SU-DHL-6 (cell line): Measurements from ENCODE around the gene BPIFB3.

Experiments used
- H2AFZ ChIP-seq: fragments of 200-600 bp; sonication (generic); 2 replicates; pipeline ENCODE4 v1.6.1; 2014; ENCODE audit warnings: low read depth, mild to moderate bottlenecking, moderate library complexity, mixed read lengths, antibody characterized with exemption, low read length; ENCODE audit not compliant: severe bottlenecking
- H3F3A ChIP-seq: fragments of 200-600 bp; shearing (Covaris generic); 2 replicates; pipeline ENCODE4 v1.6.0; 2016; ENCODE audit warnings: antibody characterized with exemption, mild to moderate bottlenecking; ENCODE audit not compliant: insufficient read depth
- H3K27ac ChIP-seq: fragments of 200-600 bp; sonication (generic); 2 replicates; pipeline ENCODE4 v1.5.1; 2016; ENCODE audit warnings: low read depth, mild to moderate bottlenecking, low read length, moderate library complexity, mixed read lengths
- H3K27me3 ChIP-seq: fragments of 200-600 bp; sonication (generic), shearing (Covaris generic); 2 replicates; pipeline ENCODE4 v1.6.0; 2014; ENCODE audit warnings: mild to moderate bottlenecking, low read length
- H3K36me3 ChIP-seq: fragments of 200-600 bp; sonication (generic); 2 replicates; pipeline ENCODE4 v1.6.1; 2014; ENCODE audit warnings: mild to moderate bottlenecking, low read length, mixed read lengths
- H3K4me2 ChIP-seq: fragments of 300-600, 200-600 bp; shearing (Covaris generic), sonication (generic); 2 replicates; pipeline ENCODE4 v1.6.0; 2014; ENCODE audit warnings: low read length, low read depth, mild to moderate bottlenecking; ENCODE audit not compliant: poor library complexity, severe bottlenecking
- H3K4me3 ChIP-seq: fragments of 200-600 bp; sonication (generic); 2 replicates; pipeline ENCODE4 v1.5.1; 2014; ENCODE audit warnings: antibody characterized with exemption, low read length, mild to moderate bottlenecking, mixed read lengths; ENCODE audit not compliant: insufficient read depth, poor library complexity, severe bottlenecking
- H3K79me2 ChIP-seq: fragments of 200-600 bp; sonication (generic); 2 replicates; pipeline ENCODE4 v1.6.1; 2014; ENCODE audit warnings: mild to moderate bottlenecking, low read length, moderate library complexity; ENCODE audit not compliant: insufficient read depth
- H3K9ac ChIP-seq: fragments of 200-600 bp; sonication (generic); 2 replicates; pipeline ENCODE4 v1.7.0; 2014; ENCODE audit warnings: mild to moderate bottlenecking, low read length
- H3K9me2 ChIP-seq: fragments of 200-600 bp; sonication (generic); replicated peaks from 2 replicates; pipeline ENCODE4 v1.6.1; 2014; ENCODE audit warnings: low read length; ENCODE audit not compliant: insufficient read depth
- H3K9me3 ChIP-seq: fragments of 200-600 bp; sonication (generic); 2 replicates; pipeline ENCODE4 v1.6.1; 2014; ENCODE audit warnings: low read length, mixed read lengths; ENCODE audit not compliant: insufficient read depth
- H4K20me1 ChIP-seq: fragments of 200-600 bp; sonication (generic); 2 replicates; pipeline ENCODE4 v1.6.1; 2014; ENCODE audit warnings: low read depth, mild to moderate bottlenecking, antibody characterized with exemption, low read length, moderate library complexity, mixed read lengths
- EZH2phosphoT487 ChIP-seq: fragments of 200-600 bp; sonication (generic), shearing (Covaris generic); conservative IDR thresholded peaks from 2 replicates; pipeline ENCODE4 v1.6.1; 2018; ENCODE audit warnings: mild to moderate bottlenecking, antibody characterized with exemption, low read length, moderate library complexity, mixed read lengths
- TF ChIP-seq, protein P1 (sequence below): fragments of 200-600 bp; sonication (generic); IDR thresholded peaks from one replicate; pipeline ENCODE4 v1.5.1; 2017; ENCODE audit warnings: antibody characterized with exemption, mild to moderate bottlenecking, low read length, moderate library complexity; ENCODE audit not compliant: insufficient read depth, poor library complexity, severe bottlenecking

BPIFB3 gene

DNA sequence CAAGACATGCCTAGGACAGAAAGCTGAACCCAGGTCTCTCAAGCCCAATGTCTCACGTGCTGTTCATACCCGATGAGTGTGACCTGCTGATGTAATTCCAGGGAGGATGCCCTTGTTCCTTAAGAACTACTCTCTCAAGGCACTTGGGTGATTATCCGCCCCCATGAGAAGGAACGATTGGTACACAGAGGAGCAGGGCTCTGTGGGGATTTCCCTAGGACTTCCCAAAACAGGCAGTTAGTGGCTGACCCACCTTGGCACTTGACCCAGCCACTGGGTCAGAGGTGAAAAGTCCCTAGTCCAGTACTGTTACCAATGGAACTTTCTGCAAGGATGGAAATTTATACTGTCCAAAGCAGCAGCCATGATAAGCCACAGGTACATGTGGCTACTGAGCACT, 31.4 kb upstream of the BPIFB3 start:
- no peak for TF ChIP-seq EZH2phosphoT487
- TF ChIP-seq, protein P1, sequence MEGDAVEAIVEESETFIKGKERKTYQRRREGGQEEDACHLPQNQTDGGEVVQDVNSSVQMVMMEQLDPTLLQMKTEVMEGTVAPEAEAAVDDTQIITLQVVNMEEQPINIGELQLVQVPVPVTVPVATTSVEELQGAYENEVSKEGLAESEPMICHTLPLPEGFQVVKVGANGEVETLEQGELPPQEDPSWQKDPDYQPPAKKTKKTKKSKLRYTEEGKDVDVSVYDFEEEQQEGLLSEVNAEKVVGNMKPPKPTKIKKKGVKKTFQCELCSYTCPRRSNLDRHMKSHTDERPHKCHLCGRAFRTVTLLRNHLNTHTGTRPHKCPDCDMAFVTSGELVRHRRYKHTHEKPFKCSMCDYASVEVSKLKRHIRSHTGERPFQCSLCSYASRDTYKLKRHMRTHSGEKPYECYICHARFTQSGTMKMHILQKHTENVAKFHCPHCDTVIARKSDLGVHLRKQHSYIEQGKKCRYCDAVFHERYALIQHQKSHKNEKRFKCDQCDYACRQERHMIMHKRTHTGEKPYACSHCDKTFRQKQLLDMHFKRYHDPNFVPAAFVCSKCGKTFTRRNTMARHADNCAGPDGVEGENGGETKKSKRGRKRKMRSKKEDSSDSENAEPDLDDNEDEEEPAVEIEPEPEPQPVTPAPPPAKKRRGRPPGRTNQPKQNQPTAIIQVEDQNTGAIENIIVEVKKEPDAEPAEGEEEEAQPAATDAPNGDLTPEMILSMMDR: no peak
- H3K4me2 ChIP-seq: no peak overlapping the region
- H3K9ac ChIP-seq: no peak overlapping the region
- H2AFZ ChIP-seq: no peak overlapping the region
- H4K20me1 ChIP-seq: no peaks in the 10 kb centered on the region
- H3K9me3 ChIP-seq: no peaks in the 10 kb centered on the region
- no peaks in the 10 kb centered on the region for H3K36me3 ChIP-seq
- no peak overlapping the region for H3K27ac ChIP-seq
- no peaks in the 10 kb centered on the region; the same call in 1 of the 2 replicates for H3K27me3 ChIP-seq
- no peaks in the 10 kb centered on the region for H3F3A ChIP-seq
- H3K4me3 ChIP-seq: no peak overlapping the region
- no peaks in the 10 kb centered on the region for H3K9me2 ChIP-seq
- no peaks in the 10 kb centered on the region for H3K79me2 ChIP-seq

DNA sequence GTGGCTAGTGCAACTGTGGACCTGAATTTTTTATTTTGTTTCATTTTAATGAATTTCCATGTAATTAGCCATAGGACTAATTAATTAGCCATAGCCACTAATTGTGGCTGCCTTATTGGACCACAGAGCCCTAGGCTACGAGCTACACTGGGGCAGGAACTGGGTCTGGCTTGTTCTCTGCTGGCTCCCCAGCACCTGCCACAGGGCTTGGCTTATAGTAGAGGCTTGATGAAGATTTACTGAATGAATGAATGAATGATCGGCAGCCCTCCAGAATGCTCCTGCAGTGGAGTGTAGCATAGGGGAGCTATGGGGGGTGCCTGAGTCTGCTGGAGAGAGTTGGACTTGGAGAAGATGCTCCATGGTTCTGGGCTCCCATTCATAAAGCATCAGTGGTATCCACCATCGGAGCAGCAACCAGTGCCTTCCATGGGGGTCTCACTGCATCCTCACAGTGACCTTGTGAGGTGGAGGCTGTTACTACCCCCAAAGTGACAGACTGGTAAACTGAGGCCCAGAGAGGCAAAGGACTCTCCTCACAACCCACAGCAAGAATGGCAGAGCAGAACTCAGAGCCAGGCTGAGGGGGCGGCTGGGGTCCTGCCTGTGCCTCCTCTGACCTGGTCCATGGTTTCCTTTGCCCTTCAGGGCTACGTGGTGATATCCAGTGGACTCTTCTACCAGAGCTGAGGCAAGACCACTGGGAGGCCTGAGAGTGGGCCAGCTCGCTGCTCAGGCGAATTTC, 30.8 kb upstream of the BPIFB3 start:
- no peaks in the 10 kb centered on the region for H3F3A ChIP-seq
- no peaks in the 10 kb centered on the region for H3K9me3 ChIP-seq
- no peak overlapping the region for H3K4me3 ChIP-seq
- H4K20me1 ChIP-seq: no peaks in the 10 kb centered on the region
- no peaks in the 10 kb centered on the region for H3K9me2 ChIP-seq
- TF ChIP-seq, protein P1: no peak
- no peak for TF ChIP-seq EZH2phosphoT487
- no peaks in the 10 kb centered on the region for H3K36me3 ChIP-seq
- H3K27ac ChIP-seq: no peak overlapping the region
- H3K27me3 ChIP-seq: no peaks in the 10 kb centered on the region; the same call in 1 of the 2 replicates
- H2AFZ ChIP-seq: no peak overlapping the region
- H3K79me2 ChIP-seq: no peaks in the 10 kb centered on the region
- H3K4me2 ChIP-seq: no peak overlapping the region
- H3K9ac ChIP-seq: no peak overlapping the region

DNA sequence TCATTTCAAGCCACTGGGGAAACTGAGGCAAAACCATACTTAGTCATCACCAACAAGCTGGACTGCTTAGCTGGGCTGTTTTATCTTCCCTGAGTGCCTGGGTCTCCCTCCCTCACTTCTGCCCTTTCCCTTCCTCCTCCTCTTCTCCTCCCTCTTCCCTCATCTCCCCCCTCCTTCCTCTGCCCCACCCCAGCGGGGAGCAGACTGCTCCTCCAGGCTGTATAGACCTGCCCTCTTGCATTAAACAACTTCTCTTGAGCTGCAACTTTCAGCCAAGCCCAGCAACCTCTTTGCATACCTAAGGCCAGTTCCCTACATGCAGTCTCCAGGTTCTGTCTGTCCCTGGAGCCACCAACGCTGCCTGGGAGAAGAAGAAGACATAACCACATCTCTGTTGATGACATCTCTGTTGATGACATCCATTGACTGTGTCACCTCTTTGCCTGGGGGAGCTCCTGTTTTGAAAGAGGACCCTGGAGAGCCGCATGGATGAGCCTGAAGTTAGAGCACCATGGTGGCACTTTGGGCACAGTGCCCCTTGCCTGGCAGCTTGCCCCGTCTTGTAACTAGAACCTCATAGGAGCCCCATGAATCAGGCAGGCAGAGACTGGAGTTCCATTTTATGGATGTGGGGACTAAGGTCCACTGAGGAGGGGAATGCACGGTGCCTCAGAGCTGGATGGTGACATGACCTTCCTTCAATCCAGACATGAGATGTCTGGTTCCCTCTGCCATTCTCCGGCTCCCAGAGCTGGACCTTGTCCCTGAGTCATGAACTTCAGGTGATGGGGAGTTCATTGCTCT, 30.1 kb upstream of the BPIFB3 start:
- Histone ChIP-seq H4K20me1 (no peaks in the 10 kb centered on the region), H3K9ac (no peak overlapping the region), H3K4me3 (no peak overlapping the region), H3K27me3 (no peaks in the 10 kb centered on the region), H3K79me2 (no peaks in the 10 kb centered on the region), H3K27ac (no peak overlapping the region), H3K9me2 (no peaks in the 10 kb centered on the region), H3K36me3 (no peaks in the 10 kb centered on the region), H2AFZ (no peak overlapping the region), H3F3A (no peaks in the 10 kb centered on the region), H3K9me3 (no peaks in the 10 kb centered on the region), H3K4me2 (no peak overlapping the region)
- TF ChIP-seq EZH2phosphoT487: no peak
- TF ChIP-seq, protein P1: no peak
